NCI-H1417 treated with DMSO at 0.1 percent for 48 hours (cell line): ENCODE results near the gene LSMEM2.
"Not testable (repeated sequence)": the region's sequence is repeated elsewhere in the genome, so short reads cannot be mapped to it uniquely, and the experiment has no call there.

Experiments used
- DNase-seq: peaks from one replicate; lab custom pipeline; 2025; lab: John Stamatoyannopoulos, UW

Gene LSMEM2

GRCh38 chr3:50264964-50265485, 13.9 kb upstream of the LSMEM2 start:
- DNase-seq: no peak

- DNase-seq: no peak
These were observed 13.3 kb upstream of the LSMEM2 start for GRCh38 chr3:50265571-50265970.

- DNase-seq: no peak
These were observed 12.9 kb upstream of the LSMEM2 start for GRCh38 chr3:50266017-50266416.

GRCh38 chr3:50266836-50267235, 12.1 kb upstream of the LSMEM2 start:
- no peak for DNase-seq

- DNase-seq: no peak
These were observed 11.5 kb upstream of the LSMEM2 start for GRCh38 chr3:50267280-50267913.

- no peak for DNase-seq
These were observed 10.6 kb upstream of the LSMEM2 start for GRCh38 chr3:50268276-50268675.

- no peak for DNase-seq
These were observed 10.0 kb upstream of the LSMEM2 start, which contains the start of gene SEMA3B for GRCh38 chr3:50268703-50269451. Gene SEMA3B, plus strand, starts transcription at chr3:50269147. Its CDS starts 94 bp downstream, at chr3:50269241.

- no peak for DNase-seq
These were observed 9.4 kb upstream of the LSMEM2 start for GRCh38 chr3:50269460-50269859.

- no peak for DNase-seq
These were observed 8.9 kb upstream of the LSMEM2 start for GRCh38 chr3:50269977-50270413.

GRCh38 chr3:50270422-50271224, 8.3 kb upstream of the LSMEM2 start:
- no peak for DNase-seq

GRCh38 chr3:50271314-50271936, 7.5 kb upstream of the LSMEM2 start:
- DNase-seq: no peak

- not testable (repeated sequence) for DNase-seq
These were observed 6.4 kb upstream of the LSMEM2 start for GRCh38 chr3:50272538-50272910.

- DNase-seq: no peak
These were observed 5.8 kb upstream of the LSMEM2 start for GRCh38 chr3:50272911-50273688.

- no peak for DNase-seq
These were observed 5.2 kb upstream of the LSMEM2 start for GRCh38 chr3:50273689-50274065.

GRCh38 chr3:50274371-50275104, 4.3 kb upstream of the LSMEM2 start:
- DNase-seq: no peak

GRCh38 chr3:50275141-50275995, 3.5 kb upstream of the LSMEM2 start:
- no peak for DNase-seq

GRCh38 chr3:50275996-50276761, 2.7 kb upstream of the LSMEM2 start:
- DNase-seq: no peak

- DNase-seq: no peak
These were observed 2.2 kb upstream of the LSMEM2 start for GRCh38 chr3:50276762-50277101.
